HG02852 (cell line): Measurements from ENCODE around the gene GMPPB.
"Not testable (repeated sequence)": the region's sequence is repeated elsewhere in the genome, so short reads cannot be mapped to it uniquely, and the experiment has no call there.

Experiments used
- ATAC-seq: cut with Tn5 transposase; IDR thresholded peaks from one replicate; pipeline ENCODE4 v1.9.1; 2021; ENCODE audit warnings: mild to moderate bottlenecking, moderate library complexity; ENCODE audit not compliant: unreplicated experiment

GMPPB gene

GRCh38 chr3:49723628-49724551, at the start of gene GMPPB:
GMPPB (minus strand) TSS chr3:49723951; CDS start chr3:49723726, 225 bp downstream.
- peak; percentile 82 for ATAC-seq

GRCh38 chr3:49772703-49773102, 49.0 kb upstream of the GMPPB start:
- no peak for ATAC-seq

DNA sequence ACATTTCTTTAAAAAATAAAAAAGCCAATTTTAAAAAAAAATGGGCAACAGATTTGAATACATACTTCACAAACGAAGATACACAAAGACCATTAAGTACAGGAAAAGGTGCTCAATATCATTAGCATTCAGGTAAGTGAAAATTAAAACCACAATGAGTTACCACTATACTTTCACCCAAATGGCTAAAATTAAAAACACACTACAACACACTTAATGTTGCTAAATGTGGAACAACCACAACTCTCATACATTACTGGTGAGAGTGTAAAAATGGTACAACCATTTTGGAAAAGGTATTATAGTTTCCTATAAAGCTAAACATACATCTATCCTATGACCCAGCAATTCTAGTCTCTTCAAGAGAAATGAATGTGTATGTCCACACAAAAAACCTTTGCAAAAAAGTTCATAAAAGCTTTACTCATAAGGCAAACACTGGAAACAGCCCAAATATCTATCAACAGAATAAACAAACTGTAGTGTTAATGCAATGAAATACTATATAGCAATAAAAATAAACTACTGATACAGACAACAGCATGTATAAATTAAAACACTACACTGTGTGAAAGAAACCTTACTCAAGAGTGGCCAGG, 47.7 kb upstream of the GMPPB start:
- ATAC-seq: no peak

DNA sequence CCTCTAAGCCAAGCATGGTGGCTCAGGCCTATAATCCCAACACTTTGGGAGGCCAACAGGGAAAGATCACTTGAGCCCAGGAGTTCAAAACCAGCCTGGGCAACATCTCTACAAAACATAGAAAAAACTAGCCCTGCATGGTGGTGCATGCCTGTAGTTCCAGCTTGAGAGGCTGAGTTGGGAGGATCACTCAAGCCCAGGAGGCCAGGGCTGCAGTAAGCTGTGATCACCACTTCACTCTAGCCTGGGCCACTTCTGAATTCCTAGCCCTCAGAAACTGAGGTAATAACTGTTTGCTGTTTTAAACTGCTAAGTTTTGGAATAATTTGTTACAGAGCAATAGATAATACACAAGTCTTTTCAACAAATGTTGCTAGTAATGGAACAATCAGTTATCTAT, 46.2 kb upstream of the GMPPB start:
- no peak for ATAC-seq

DNA sequence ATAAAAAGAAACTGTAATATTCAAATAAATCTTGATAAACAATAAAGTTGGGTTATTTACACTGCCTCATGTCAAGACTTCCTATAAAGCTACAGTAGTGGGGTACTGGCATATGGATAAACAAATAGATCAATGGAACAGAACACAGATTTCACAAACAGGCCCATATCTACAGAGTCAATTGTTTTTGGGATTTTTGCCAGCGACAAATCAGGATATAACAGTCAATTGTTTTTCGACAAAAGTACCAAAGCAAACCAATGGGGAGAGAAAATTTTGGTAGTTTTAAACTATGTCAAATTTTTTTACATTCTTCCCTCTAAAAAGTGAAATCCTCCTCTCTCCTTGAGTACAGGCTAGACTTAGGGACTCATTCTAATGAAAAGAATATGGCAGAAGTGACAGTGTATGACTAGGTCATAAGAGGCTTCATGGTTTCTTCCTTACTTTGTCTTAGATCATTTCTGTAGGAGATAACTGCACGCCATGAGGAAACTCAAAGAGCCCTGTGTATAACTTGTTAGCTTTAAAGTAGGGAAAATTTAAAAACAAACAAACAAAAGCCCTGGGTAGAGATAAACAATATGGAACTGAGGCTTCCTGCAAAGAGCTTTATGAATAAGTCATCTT, 45.6 kb upstream of the GMPPB start:
- ATAC-seq: no peak

- ATAC-seq: no peak
Measured at GRCh38 chr3:49763981-49764380, 40.2 kb upstream of the GMPPB start.

DNA sequence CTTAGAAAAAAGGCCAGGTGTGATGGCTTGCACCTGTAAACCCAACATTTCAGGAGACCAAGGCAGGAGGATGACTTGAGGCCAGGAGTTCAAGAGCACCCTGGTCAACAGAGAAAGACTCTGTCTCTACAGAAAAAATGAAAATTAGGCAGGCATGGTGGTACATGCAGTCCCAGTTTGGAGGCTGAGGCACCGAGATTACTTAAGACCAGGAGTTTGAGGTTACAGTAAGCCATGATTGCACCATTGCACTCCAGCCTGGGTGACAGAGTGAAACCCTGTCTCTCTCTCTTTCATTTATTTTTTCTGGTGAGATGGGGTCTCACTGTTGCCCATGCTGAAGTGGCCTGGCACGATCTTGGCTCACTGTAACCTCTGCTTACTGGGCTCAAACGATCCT, 37.9 kb upstream of the GMPPB start:
- no peak for ATAC-seq

DNA sequence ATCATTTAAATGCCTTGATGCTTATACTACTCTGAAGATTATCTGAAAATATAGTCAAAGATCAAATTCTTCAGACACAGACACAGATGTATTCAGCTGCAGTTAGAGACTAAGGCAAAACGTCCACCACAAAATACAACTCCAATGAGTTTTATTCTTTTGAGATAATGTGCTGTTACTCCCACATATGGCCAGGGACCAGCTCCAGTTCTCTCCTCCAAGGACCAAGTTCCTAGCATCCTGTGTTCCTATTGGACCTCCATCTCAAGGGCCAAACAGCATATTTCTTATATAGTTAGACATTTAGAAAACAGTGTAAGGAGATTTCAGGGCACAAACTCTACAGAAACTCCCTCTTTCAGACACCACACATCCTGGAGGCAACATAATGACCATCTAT, 35.5 kb upstream of the GMPPB start:
- ATAC-seq: no peak

- no peak for ATAC-seq
Measured at GRCh38 chr3:49757197-49757596, 33.4 kb upstream of the GMPPB start.

DNA sequence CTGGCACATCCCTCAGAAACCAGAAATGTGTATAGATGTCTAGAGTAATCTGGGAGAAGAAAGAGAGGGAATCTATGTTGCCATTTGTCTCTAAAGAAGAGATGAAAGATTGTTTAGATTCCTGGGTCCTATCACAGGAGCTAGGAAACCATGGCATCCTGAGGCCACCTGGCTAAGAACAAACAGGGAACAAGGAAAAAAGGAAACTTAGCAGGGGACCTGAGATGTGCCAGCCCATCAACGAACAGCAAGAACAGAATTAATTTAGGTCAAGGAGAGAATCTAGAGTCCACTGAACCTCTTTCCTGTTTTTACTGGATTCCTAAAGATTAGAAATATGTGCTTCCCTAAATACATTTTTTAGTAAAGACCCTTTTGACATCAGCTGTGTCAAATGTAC, 32.3 kb upstream of the GMPPB start:
- no peak for ATAC-seq

- no peak for ATAC-seq
Measured at GRCh38 chr3:49754536-49754935, 30.8 kb upstream of the GMPPB start.

GRCh38 chr3:49751501-49751900, 27.8 kb upstream of the GMPPB start:
- no peak for ATAC-seq

DNA sequence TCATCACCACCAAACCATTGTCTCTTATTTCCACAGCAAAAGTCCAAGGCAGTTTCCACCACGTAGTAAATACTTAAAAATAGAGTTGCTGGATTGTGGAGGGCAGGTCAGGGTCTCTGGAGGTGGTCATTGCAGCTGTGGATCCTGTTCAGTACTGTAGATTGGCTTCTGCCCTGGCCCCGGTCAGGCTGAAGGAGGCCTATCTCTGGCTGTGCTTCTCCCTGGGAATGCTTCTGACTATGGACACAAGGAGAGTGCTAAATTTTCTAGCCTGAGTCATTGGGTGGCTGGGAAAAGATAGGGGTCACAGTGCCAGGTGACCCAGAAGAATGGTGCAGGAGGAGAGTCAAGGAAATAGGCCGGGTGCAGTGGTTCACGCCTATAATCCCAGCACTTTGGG, 26.3 kb upstream of the GMPPB start:
- no peak for ATAC-seq

DNA sequence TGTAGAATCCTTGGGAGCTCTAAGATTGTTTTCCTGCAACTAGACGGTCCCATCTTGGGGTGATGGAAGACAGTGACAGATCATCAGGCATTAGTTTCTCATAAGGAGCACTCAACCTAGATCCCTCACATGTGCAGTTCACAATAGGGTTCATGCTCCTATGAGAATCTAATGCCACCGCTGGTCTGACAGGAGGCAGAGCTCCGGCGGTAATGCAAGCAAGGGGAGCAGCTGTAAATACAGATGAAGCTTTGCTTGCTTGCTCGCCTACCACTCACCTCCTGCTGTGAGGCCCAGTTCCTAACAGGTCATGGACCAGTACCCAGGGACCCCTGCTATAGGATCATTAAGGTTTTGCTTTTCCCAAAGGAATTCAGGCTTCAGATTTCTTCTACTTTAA, 25.1 kb upstream of the GMPPB start:
- ATAC-seq: not testable (repeated sequence)

DNA sequence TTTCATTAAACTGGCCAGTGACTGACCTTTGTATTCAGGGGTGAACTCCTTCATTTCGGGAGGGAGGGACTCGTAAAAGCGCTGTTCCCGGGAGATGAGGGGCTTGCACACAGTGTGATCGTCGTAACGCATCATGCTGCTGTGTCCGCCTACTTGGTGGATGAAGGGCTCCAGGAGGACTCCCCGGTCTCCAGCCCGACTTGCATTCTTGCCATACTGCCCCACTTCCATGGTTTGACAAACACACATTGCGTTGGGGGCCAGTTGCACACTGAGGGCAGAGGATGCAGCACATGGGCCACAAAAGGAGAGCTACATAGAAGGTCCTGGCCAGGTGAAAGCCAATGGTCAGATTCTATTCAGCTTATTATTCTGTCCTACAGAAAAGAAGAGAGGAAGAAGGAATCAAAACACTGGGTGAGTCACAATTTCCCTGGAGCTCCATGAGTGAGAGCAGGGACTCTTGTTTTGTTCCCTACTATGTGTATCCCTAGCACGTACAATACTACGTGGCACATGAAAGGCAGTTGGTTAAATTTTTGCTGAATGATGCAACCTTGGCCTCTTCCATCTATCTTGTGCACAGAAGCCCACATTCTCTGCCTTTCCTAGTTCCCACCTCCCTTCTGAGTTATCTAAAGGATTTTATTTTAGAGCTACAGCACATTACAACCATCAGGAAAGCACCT, 24.2 kb upstream of the GMPPB start:
- no peak for ATAC-seq

DNA sequence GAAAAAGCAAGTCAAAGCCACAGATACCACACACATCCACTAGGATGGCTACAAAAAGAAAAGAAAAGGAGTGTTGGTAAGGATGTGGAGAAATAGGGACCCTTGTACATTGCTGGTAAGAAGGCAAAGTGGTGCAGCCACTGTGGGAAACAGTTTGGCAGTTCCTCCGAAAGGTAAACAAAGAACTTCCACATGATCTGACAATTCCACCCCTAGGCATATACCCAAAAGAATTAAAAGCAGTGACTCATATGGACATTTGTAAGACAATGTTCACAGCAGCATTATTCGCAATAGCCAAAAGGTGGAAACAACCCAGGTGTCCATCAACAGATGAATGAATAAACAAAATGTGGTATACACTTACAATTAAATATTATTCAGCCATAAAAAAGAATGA, 22.2 kb upstream of the GMPPB start:
- ATAC-seq: no peak

GRCh38 chr3:49740427-49740826, 16.7 kb upstream of the GMPPB start:
- no peak for ATAC-seq

GRCh38 chr3:49738067-49738713, 14.4 kb upstream of the GMPPB start:
- no peak for ATAC-seq

GRCh38 chr3:49734752-49735151, 11.0 kb upstream of the GMPPB start:
- ATAC-seq: no peak

DNA sequence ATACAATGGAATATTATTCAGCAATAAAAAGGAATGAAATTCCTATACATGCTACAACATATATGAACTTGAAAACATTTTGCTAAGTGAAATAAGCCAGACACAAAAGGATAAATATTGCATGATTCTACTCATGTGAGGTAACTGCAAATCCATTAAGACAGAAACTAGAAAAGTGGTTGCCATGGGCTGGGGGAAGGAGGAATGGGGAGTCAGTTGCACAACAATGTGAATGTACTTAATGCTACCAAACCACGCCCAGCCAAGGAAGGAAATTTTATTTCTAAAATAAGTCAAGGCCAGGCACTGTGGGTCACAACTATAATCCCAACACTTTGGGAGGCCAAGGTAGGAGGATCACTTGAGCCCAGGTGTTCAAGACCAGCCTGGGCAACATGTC, 9.8 kb upstream of the GMPPB start:
- ATAC-seq: no peak

GRCh38 chr3:49732597-49732996, 8.8 kb upstream of the GMPPB start:
- no peak for ATAC-seq
